Measurements from ENCODE around the gene C22orf15. TPM values are rescaled to one million over a fixed set of nuclear protein-coding genes. Genes with fewer than 3 reads are reported as not detected.

Gene C22orf15
- total RNA-seq, 2 experiments from 2014 or later, result 0.81 to 1.4 TPM

- no peaks in the 10 kb centered on the region for H3K36me3 Mint-ChIP-seq (ENCODE audit: low read depth)
- POLR2A ChIA-PET, result interaction anchor here (1.8 to 2.5 kb wide), 2 partner anchors 10 to 13 kb away, joined by 4 to 18 read pairs; partner anchors contain the start of genes C22orf15 and SMARCB1
- ATAC-seq (no peak), DNase-seq (no peak)
- peaks cover 15% of the 10 kb centered on the region for H3K4me1 Mint-ChIP-seq (ENCODE audit: low read depth)
- peak overlapping the region; percentile 36 for H3K27ac Mint-ChIP-seq
- peaks cover 8% of the 10 kb centered on the region for H3K27me3 Mint-ChIP-seq (ENCODE audit: low read depth)
- H3K9me3 Mint-ChIP-seq (ENCODE audit: insufficient read depth), result no peaks in the 10 kb centered on the region
- H3K4me3 Mint-ChIP-seq, result no peak overlapping the region
- CTCF ChIA-PET, result interaction anchor here (1.0 to 2.4 kb wide), 5 partner anchors 12 to 81 kb away, joined by 3 to 16 read pairs (median 3); partner anchors contain the start of genes SLC2A11 and SMARCB1
Measured at GRCh38 chr22:23775779-23776375, 13.1 kb downstream of the C22orf15 start.

GRCh38 chr22:23777776-23778576, 15.2 kb downstream of the C22orf15 start:
- CTCF ChIA-PET, result no interaction called here
- ATAC-seq, result no peak

GRCh38 chr22:23778577-23778900, 15.7 kb downstream of the C22orf15 start:
- H3K27ac Mint-ChIP-seq, result no peak overlapping the region
- H3K36me3 Mint-ChIP-seq (ENCODE audit: low read depth), result no peaks in the 10 kb centered on the region
- CTCF ChIA-PET, result no interaction called here
- no peak overlapping the region for H3K4me3 Mint-ChIP-seq
- H3K4me1 Mint-ChIP-seq (ENCODE audit: low read depth), result peaks cover 2% of the 10 kb centered on the region
- DNase-seq (no peak), ATAC-seq (no peak)
- POLR2A ChIA-PET, result interaction anchor here (1.9 kb wide), 1 partner anchor 11 kb away, joined by 4 read pairs; the partner anchor contains the start of gene CHCHD10
- H3K9me3 Mint-ChIP-seq (ENCODE audit: insufficient read depth), result no peaks in the 10 kb centered on the region
- peaks cover 2% of the 10 kb centered on the region for H3K27me3 Mint-ChIP-seq (ENCODE audit: low read depth)

More at GRCh38 chr22:23777776-23778576, 15.2 kb downstream of the C22orf15 start:
- H3K36me3 Mint-ChIP-seq (ENCODE audit: low read depth), result no peaks in the 10 kb centered on the region
- POLR2A ChIA-PET, result interaction anchor here (1.9 kb wide), 1 partner anchor 10 kb away, joined by 4 read pairs; the partner anchor contains the start of gene CHCHD10
- H3K4me1 Mint-ChIP-seq (ENCODE audit: low read depth), result peaks cover 5% of the 10 kb centered on the region
- H3K4me3 Mint-ChIP-seq, result no peak overlapping the region
- DNase-seq, result no peak
- H3K27me3 Mint-ChIP-seq (ENCODE audit: low read depth), result peaks cover 8% of the 10 kb centered on the region
- no peaks in the 10 kb centered on the region for H3K9me3 Mint-ChIP-seq (ENCODE audit: insufficient read depth)
- H3K27ac Mint-ChIP-seq, result no peak overlapping the region

GRCh38 chr22:23779083-23779482, 16.3 kb downstream of the C22orf15 start:
- Mint-ChIP-seq H3K4me3 (no peak overlapping the region), H3K9me3 (ENCODE audit: insufficient read depth) (no peaks in the 10 kb centered on the region), H3K4me1 (ENCODE audit: low read depth) (peaks cover 8% of the 10 kb centered on the region), H3K36me3 (ENCODE audit: low read depth) (no peaks in the 10 kb centered on the region), H3K27me3 (ENCODE audit: low read depth) (no peaks in the 10 kb centered on the region), H3K27ac (no peak overlapping the region)
- CTCF ChIA-PET, result no interaction called here
- POLR2A ChIA-PET, result no interaction called here
- DNase-seq (no peak), ATAC-seq (no peak)

GRCh38 chr22:23779731-23780130, 16.9 kb downstream of the C22orf15 start:
- Mint-ChIP-seq H3K27me3 (ENCODE audit: low read depth) (no peaks in the 10 kb centered on the region), H3K27ac (no peak overlapping the region), H3K4me1 (ENCODE audit: low read depth) (peaks cover 14% of the 10 kb centered on the region), H3K9me3 (ENCODE audit: insufficient read depth) (no peaks in the 10 kb centered on the region), H3K36me3 (ENCODE audit: low read depth) (no peaks in the 10 kb centered on the region), H3K4me3 (no peak overlapping the region)
- DNase-seq (no peak), ATAC-seq (no peak)
- ChIA-PET POLR2A (no interaction called here), CTCF (no interaction called here)

GRCh38 chr22:23780146-23780748, 17.5 kb downstream of the C22orf15 start:
- Mint-ChIP-seq H3K4me1 (ENCODE audit: low read depth) (peaks cover 14% of the 10 kb centered on the region), H3K4me3 (no peak overlapping the region), H3K9me3 (ENCODE audit: insufficient read depth) (no peaks in the 10 kb centered on the region), H3K27me3 (ENCODE audit: low read depth) (no peaks in the 10 kb centered on the region), H3K27ac (no peak overlapping the region), H3K36me3 (ENCODE audit: low read depth) (no peaks in the 10 kb centered on the region)
- no peak for ATAC-seq
- no peak for DNase-seq
- POLR2A ChIA-PET, result no interaction called here
- CTCF ChIA-PET, result interaction anchor here (1.5 kb wide), 1 partner anchor 10 kb away, joined by 3 read pairs; no protein-coding TSS in a partner anchor

GRCh38 chr22:23781065-23781464, 18.3 kb downstream of the C22orf15 start:
- ChIA-PET CTCF (interaction anchor here (1.5 kb wide), 1 partner anchor 11 kb away, joined by 3 read pairs; no protein-coding TSS in a partner anchor), POLR2A (no interaction called here)
- DNase-seq (no peak), ATAC-seq (no peak)
- no peaks in the 10 kb centered on the region for H3K36me3 Mint-ChIP-seq (ENCODE audit: low read depth)
- H3K9me3 Mint-ChIP-seq (ENCODE audit: insufficient read depth), result no peaks in the 10 kb centered on the region
- H3K27me3 Mint-ChIP-seq (ENCODE audit: low read depth), result no peaks in the 10 kb centered on the region
- H3K4me1 Mint-ChIP-seq (ENCODE audit: low read depth), result peaks cover 20% of the 10 kb centered on the region
- H3K4me3 Mint-ChIP-seq, result no peak overlapping the region
- no peak overlapping the region for H3K27ac Mint-ChIP-seq

- Mint-ChIP-seq H3K27me3 (ENCODE audit: low read depth) (no peaks in the 10 kb centered on the region), H3K4me3 (no peak overlapping the region), H3K4me1 (ENCODE audit: low read depth) (peaks cover 26% of the 10 kb centered on the region), H3K9me3 (ENCODE audit: insufficient read depth) (no peaks in the 10 kb centered on the region), H3K36me3 (ENCODE audit: low read depth) (no peaks in the 10 kb centered on the region), H3K27ac (no peak overlapping the region)
- DNase-seq (no peak), ATAC-seq (no peak)
- POLR2A ChIA-PET, result no interaction called here
- CTCF ChIA-PET, result interaction anchor here (1.5 kb wide), 1 partner anchor 11 kb away, joined by 3 read pairs; no protein-coding TSS in a partner anchor
Measured at GRCh38 chr22:23781511-23782183, 18.9 kb downstream of the C22orf15 start.

GRCh38 chr22:23782252-23782651, 19.5 kb downstream of the C22orf15 start:
- no peaks in the 10 kb centered on the region for H3K9me3 Mint-ChIP-seq (ENCODE audit: insufficient read depth)
- CTCF ChIA-PET, result no interaction called here
- H3K4me3 Mint-ChIP-seq, result no peak overlapping the region
- H3K27ac Mint-ChIP-seq, result peak overlapping the region; percentile 20
- H3K36me3 Mint-ChIP-seq (ENCODE audit: low read depth), result no peaks in the 10 kb centered on the region
- POLR2A ChIA-PET, result no interaction called here
- H3K27me3 Mint-ChIP-seq (ENCODE audit: low read depth), result no peaks in the 10 kb centered on the region
- ATAC-seq (no peak), DNase-seq (no peak)
- H3K4me1 Mint-ChIP-seq (ENCODE audit: low read depth), result peaks cover 26% of the 10 kb centered on the region

GRCh38 chr22:23782703-23783102, 19.9 kb downstream of the C22orf15 start:
- Mint-ChIP-seq H3K36me3 (ENCODE audit: low read depth) (no peaks in the 10 kb centered on the region), H3K27ac (peak overlapping the region; percentile 20), H3K9me3 (ENCODE audit: insufficient read depth) (no peaks in the 10 kb centered on the region), H3K27me3 (ENCODE audit: low read depth) (no peaks in the 10 kb centered on the region), H3K4me1 (ENCODE audit: low read depth) (peaks cover 29% of the 10 kb centered on the region), H3K4me3 (no peak overlapping the region)
- CTCF ChIA-PET, result no interaction called here
- ATAC-seq, result no peak
- no peak for DNase-seq
- POLR2A ChIA-PET, result no interaction called here

- Mint-ChIP-seq H3K4me3 (peak overlapping the region; percentile 36), H3K36me3 (ENCODE audit: low read depth) (peaks cover 2% of the 10 kb centered on the region), H3K27me3 (ENCODE audit: low read depth) (no peaks in the 10 kb centered on the region), H3K9me3 (ENCODE audit: insufficient read depth) (no peaks in the 10 kb centered on the region), H3K4me1 (ENCODE audit: low read depth) (peaks cover 36% of the 10 kb centered on the region), H3K27ac (peak overlapping the region; percentile 84)
- DNase-seq (no peak), ATAC-seq (no peak)
- ChIA-PET CTCF (no interaction called here), POLR2A (no interaction called here)
Measured at GRCh38 chr22:23783265-23784150, 20.7 kb downstream of the C22orf15 start.

Data from activated CD8-positive, alpha-beta T cell treated with anti-CD3 and anti-CD28 coated beads, Interleukin-2, amount 10 ng/mL, durations not matched to agents 7 days and 5 days (primary cell).